ENCODE results near the gene PRR33.

DNA sequence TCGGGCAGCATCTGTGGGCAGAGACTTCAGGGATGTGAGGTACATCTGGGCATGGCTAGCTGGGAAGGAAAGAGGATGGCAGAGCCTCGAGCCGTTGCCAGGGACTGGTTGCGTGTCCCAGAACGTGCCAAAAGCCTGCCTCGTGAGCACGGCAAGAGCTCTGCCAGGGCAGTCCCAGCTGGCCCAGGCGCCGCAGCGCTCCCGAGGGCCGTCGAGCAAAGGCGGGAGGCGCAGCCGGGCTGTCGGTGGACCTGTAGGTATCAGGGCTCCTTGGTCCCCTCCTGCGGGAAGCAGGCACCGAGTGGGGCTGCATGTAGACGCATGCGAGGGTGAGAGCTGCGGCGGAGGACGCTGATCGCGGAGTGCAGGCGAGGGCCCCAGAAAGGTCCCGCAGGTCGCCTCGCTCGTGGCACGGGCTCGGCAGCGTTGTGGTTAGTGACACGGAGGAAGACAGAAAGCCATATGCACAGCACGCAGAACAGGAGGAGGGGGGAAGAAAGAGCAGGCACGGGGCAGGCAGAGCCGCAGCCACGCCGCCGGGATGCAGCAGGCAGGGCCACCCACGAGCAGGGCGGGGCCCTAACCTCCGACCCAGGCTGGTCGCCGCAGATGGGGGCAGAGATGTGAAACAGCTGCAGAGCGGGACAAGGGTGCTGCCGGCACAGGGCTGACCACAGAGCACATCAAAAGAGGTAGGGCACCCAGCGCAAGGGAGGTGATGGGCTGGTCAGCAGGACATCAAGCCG, 20.8 kb downstream of the PRR33 start:
- TF ChIP-seq POLR2A (IDR thresholded peaks at IDR 0.05; ENCODE audit: low read depth, low read length) = no peak
- TF ChIP-seq, protein P1, sequence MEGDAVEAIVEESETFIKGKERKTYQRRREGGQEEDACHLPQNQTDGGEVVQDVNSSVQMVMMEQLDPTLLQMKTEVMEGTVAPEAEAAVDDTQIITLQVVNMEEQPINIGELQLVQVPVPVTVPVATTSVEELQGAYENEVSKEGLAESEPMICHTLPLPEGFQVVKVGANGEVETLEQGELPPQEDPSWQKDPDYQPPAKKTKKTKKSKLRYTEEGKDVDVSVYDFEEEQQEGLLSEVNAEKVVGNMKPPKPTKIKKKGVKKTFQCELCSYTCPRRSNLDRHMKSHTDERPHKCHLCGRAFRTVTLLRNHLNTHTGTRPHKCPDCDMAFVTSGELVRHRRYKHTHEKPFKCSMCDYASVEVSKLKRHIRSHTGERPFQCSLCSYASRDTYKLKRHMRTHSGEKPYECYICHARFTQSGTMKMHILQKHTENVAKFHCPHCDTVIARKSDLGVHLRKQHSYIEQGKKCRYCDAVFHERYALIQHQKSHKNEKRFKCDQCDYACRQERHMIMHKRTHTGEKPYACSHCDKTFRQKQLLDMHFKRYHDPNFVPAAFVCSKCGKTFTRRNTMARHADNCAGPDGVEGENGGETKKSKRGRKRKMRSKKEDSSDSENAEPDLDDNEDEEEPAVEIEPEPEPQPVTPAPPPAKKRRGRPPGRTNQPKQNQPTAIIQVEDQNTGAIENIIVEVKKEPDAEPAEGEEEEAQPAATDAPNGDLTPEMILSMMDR (IDR thresholded peaks at IDR 0.05 in 2 of 3, conservative IDR thresholded peaks at IDR 0.05 in 1 of 3; ENCODE audit: control insufficient read depth in 2 of 3, extremely low read depth in 1 of 3, insufficient read depth in 1 of 3, low read depth in 3 of 3, low read length in 3 of 3) = no peak
- TF ChIP-seq SREBF1 (IDR thresholded peaks at IDR 0.05; ENCODE audit: low read length) = no peak
- no peak for TF ChIP-seq NBN (IDR thresholded peaks at IDR 0.05)
- TF ChIP-seq CHD4 (IDR thresholded peaks at IDR 0.05) = no peak
- TF ChIP-seq TCF7 (IDR thresholded peaks at IDR 0.05; ENCODE audit: borderline replicate concordance) = no peak
- TF ChIP-seq, protein P2, sequence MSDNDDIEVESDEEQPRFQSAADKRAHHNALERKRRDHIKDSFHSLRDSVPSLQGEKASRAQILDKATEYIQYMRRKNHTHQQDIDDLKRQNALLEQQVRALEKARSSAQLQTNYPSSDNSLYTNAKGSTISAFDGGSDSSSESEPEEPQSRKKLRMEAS (IDR thresholded peaks at IDR 0.05; ENCODE audit: low read depth, low read length) = no peak
- TF ChIP-seq, protein P3, sequence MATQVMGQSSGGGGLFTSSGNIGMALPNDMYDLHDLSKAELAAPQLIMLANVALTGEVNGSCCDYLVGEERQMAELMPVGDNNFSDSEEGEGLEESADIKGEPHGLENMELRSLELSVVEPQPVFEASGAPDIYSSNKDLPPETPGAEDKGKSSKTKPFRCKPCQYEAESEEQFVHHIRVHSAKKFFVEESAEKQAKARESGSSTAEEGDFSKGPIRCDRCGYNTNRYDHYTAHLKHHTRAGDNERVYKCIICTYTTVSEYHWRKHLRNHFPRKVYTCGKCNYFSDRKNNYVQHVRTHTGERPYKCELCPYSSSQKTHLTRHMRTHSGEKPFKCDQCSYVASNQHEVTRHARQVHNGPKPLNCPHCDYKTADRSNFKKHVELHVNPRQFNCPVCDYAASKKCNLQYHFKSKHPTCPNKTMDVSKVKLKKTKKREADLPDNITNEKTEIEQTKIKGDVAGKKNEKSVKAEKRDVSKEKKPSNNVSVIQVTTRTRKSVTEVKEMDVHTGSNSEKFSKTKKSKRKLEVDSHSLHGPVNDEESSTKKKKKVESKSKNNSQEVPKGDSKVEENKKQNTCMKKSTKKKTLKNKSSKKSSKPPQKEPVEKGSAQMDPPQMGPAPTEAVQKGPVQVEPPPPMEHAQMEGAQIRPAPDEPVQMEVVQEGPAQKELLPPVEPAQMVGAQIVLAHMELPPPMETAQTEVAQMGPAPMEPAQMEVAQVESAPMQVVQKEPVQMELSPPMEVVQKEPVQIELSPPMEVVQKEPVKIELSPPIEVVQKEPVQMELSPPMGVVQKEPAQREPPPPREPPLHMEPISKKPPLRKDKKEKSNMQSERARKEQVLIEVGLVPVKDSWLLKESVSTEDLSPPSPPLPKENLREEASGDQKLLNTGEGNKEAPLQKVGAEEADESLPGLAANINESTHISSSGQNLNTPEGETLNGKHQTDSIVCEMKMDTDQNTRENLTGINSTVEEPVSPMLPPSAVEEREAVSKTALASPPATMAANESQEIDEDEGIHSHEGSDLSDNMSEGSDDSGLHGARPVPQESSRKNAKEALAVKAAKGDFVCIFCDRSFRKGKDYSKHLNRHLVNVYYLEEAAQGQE (IDR thresholded peaks at IDR 0.05; ENCODE audit: low read depth, low read length) = no peak
- no peak for TF ChIP-seq EZH2 (IDR thresholded peaks at IDR 0.05; ENCODE audit: borderline replicate concordance, control insufficient read depth, low read depth, low read length)
- no peak; the same call in 1 of the 2 replicates for TF ChIP-seq POLR2AphosphoS5 (IDR thresholded peaks at IDR 0.05; ENCODE audit: low read length)
- TF ChIP-seq ZNF274 (IDR thresholded peaks at IDR 0.05; ENCODE audit: insufficient read depth, insufficient read length) = no peak
- TF ChIP-seq, protein P4, sequence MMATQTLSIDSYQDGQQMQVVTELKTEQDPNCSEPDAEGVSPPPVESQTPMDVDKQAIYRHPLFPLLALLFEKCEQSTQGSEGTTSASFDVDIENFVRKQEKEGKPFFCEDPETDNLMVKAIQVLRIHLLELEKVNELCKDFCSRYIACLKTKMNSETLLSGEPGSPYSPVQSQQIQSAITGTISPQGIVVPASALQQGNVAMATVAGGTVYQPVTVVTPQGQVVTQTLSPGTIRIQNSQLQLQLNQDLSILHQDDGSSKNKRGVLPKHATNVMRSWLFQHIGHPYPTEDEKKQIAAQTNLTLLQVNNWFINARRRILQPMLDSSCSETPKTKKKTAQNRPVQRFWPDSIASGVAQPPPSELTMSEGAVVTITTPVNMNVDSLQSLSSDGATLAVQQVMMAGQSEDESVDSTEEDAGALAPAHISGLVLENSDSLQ (IDR thresholded peaks at IDR 0.05) = no peak
- TF ChIP-seq, protein P5, sequence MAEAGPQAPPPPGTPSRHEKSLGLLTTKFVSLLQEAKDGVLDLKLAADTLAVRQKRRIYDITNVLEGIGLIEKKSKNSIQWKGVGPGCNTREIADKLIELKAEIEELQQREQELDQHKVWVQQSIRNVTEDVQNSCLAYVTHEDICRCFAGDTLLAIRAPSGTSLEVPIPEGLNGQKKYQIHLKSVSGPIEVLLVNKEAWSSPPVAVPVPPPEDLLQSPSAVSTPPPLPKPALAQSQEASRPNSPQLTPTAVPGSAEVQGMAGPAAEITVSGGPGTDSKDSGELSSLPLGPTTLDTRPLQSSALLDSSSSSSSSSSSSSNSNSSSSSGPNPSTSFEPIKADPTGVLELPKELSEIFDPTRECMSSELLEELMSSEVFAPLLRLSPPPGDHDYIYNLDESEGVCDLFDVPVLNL (IDR thresholded peaks at IDR 0.05; ENCODE audit: low read depth, low read length) = no peak
